Progenitor cell of endocrine pancreas (in vitro differentiated cells): Measurements from ENCODE around the gene MBD5. TPM values are rescaled to one million over a fixed set of nuclear protein-coding genes. Genes with fewer than 3 reads are reported as not detected.

ENCODE experiments used
- DNase-seq: peaks from one replicate; pipeline ENCODE4 v3.0.0; 2021; ENCODE audit warnings: low spot score; ENCODE audit not compliant: unreplicated experiment
- H3K27ac Mint-ChIP-seq: 2 replicates; pipeline ENCODE4 v1.8.0; 2021; ENCODE audit warnings: mild to moderate bottlenecking, moderate library complexity, mixed read lengths
- H3K27me3 Mint-ChIP-seq: 2 replicates; pipeline ENCODE4 v1.8.0; 2021; ENCODE audit warnings: mixed read lengths
- H3K36me3 Mint-ChIP-seq: 2 replicates; pipeline ENCODE4 v1.8.0; 2022; ENCODE audit warnings: mixed read lengths; ENCODE audit not compliant: insufficient read depth
- H3K4me1 Mint-ChIP-seq: 2 replicates; pipeline ENCODE4 v1.8.0; 2021; ENCODE audit warnings: low read depth, mixed read lengths
- H3K4me3 Mint-ChIP-seq: 2 replicates; pipeline ENCODE4 v1.8.0; 2021; ENCODE audit warnings: low read depth, mild to moderate bottlenecking, moderate library complexity, mixed read lengths
- H3K9me3 Mint-ChIP-seq: 2 replicates; pipeline ENCODE4 v1.8.0; 2021; ENCODE audit warnings: low read depth, mixed read lengths
- total RNA-seq: library from RNA; stranded (reverse); gene quantifications from 2 replicates; pipeline ENCODE4 v1.2.1, GENCODE V29; 2021
- TF ChIP-seq, protein P1 (sequence below): fragments of 200-600 bp; sonication (generic); IDR thresholded peaks from one replicate; pipeline ENCODE4 v1.5.0; 2021; ENCODE audit warnings: antibody characterized with exemption, mild to moderate bottlenecking; ENCODE audit not compliant: unreplicated experiment

MBD5 gene
- total RNA-seq, 1 donor from 2014 or later: 65.6 TPM

GRCh38 chr2:148049284-148049683 lies 28.4 kb downstream of the MBD5 start:
- Mint-ChIP-seq H3K9me3 (peaks cover 4% of the 10 kb centered on the region), H3K27me3 (no peaks in the 10 kb centered on the region), H3K36me3 (peaks cover 5% of the 10 kb centered on the region), H3K27ac (no peak overlapping the region), H3K4me3 (no peak overlapping the region), H3K4me1 (peaks cover 3% of the 10 kb centered on the region)
- TF ChIP-seq, protein P1, sequence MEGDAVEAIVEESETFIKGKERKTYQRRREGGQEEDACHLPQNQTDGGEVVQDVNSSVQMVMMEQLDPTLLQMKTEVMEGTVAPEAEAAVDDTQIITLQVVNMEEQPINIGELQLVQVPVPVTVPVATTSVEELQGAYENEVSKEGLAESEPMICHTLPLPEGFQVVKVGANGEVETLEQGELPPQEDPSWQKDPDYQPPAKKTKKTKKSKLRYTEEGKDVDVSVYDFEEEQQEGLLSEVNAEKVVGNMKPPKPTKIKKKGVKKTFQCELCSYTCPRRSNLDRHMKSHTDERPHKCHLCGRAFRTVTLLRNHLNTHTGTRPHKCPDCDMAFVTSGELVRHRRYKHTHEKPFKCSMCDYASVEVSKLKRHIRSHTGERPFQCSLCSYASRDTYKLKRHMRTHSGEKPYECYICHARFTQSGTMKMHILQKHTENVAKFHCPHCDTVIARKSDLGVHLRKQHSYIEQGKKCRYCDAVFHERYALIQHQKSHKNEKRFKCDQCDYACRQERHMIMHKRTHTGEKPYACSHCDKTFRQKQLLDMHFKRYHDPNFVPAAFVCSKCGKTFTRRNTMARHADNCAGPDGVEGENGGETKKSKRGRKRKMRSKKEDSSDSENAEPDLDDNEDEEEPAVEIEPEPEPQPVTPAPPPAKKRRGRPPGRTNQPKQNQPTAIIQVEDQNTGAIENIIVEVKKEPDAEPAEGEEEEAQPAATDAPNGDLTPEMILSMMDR: no peak
- DNase-seq: no peak

GRCh38 chr2:148052687-148053086 lies 31.8 kb downstream of the MBD5 start:
- H3K9me3 Mint-ChIP-seq: peaks cover 4% of the 10 kb centered on the region

GRCh38 chr2:148058641-148059040 lies 37.8 kb downstream of the MBD5 start:
- TF ChIP-seq, protein P1: no peak
- Mint-ChIP-seq H3K27ac (no peak overlapping the region), H3K9me3 (no peaks in the 10 kb centered on the region), H3K27me3 (no peaks in the 10 kb centered on the region), H3K4me1 (no peaks in the 10 kb centered on the region), H3K4me3 (no peak overlapping the region), H3K36me3 (peaks cover 3% of the 10 kb centered on the region)
- DNase-seq: no peak

More at GRCh38 chr2:148052687-148053086, 31.8 kb downstream of the MBD5 start:
- DNase-seq: no peak
- H3K4me1 Mint-ChIP-seq: no peaks in the 10 kb centered on the region
- H3K36me3 Mint-ChIP-seq: peaks cover 5% of the 10 kb centered on the region
- H3K27ac Mint-ChIP-seq: no peak overlapping the region
- TF ChIP-seq, protein P1: no peak
- no peak overlapping the region for H3K4me3 Mint-ChIP-seq
- no peaks in the 10 kb centered on the region for H3K27me3 Mint-ChIP-seq

- Mint-ChIP-seq H3K36me3 (peaks cover 6% of the 10 kb centered on the region), H3K4me1 (peaks cover 10% of the 10 kb centered on the region), H3K27ac (no peak overlapping the region), H3K4me3 (no peak overlapping the region), H3K27me3 (no peaks in the 10 kb centered on the region), H3K9me3 (no peaks in the 10 kb centered on the region)
- TF ChIP-seq, protein P1: no peak
- DNase-seq: no peak
Observed at GRCh38 chr2:148063633-148064032, 42.7 kb downstream of the MBD5 start.

DNA sequence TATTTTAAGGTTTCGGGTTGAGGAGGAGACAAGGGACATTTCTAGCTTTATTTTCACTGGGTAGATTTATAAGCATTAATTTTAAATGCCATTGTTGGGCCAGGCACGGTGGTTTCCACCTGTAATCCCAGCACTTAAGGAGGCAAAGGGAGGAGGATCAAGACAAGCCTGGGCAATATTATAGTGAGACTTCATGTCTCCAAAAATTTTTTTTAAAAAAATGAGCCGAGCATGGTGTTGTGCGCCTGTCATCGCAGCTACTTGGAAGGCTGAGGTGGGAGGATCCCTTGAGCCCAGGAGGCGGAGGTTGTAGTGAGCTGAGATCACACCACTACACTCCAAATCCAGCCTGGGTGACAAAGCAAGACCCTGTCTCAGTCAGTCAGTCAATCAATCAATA lies 45.0 kb downstream of the MBD5 start:
- Mint-ChIP-seq H3K36me3 (peaks cover 5% of the 10 kb centered on the region), H3K27me3 (no peaks in the 10 kb centered on the region), H3K4me3 (no peak overlapping the region), H3K9me3 (no peaks in the 10 kb centered on the region), H3K4me1 (peaks cover 12% of the 10 kb centered on the region), H3K27ac (no peak overlapping the region)
- TF ChIP-seq, protein P1: no peak
- no peak for DNase-seq
